ENCODE data around the gene MAML2.

- TF ChIP-seq POLR2A (IDR thresholded peaks at IDR 0.05) (no peak), CTCF (IDR thresholded peaks at IDR 0.05) (no peak), EP300 (IDR thresholded peaks at IDR 0.05) (no peak)
Observed at GRCh38 chr11:96356848-96357247, 13.9 kb upstream of the MAML2 start.

Data from stomach (tissue), 4 donors.